Measurements from ENCODE around the gene TTLL9.

TTLL9 gene

GRCh38 chr20:31933698-31934097 is 63.3 kb downstream of the TTLL9 start:
- TF ChIP-seq REST (IDR thresholded peaks at IDR 0.05; ENCODE audit: insufficient replicate concordance, low read depth), result no peak
- TF ChIP-seq GABPA (IDR thresholded peaks at IDR 0.05; ENCODE audit: low read depth), result no peak
- no peak for TF ChIP-seq CTCF (IDR thresholded peaks at IDR 0.05; ENCODE audit: insufficient read depth, low read length)
- TF ChIP-seq SPI1 (IDR thresholded peaks at IDR 0.05; ENCODE audit: borderline replicate concordance, low read depth), result no peak
- no peak for TF ChIP-seq POLR2AphosphoS5 (IDR thresholded peaks at IDR 0.05; ENCODE audit: low read depth)
- H3K27ac ChIP-seq (replicated peaks), result no peak overlapping the region
- no peak overlapping the region for H3K4me3 ChIP-seq (replicated peaks; ENCODE audit: insufficient read depth, low read length)
- no peaks in the 10 kb centered on the region for H3K27me3 ChIP-seq (ENCODE audit: insufficient read depth, poor library complexity, severe bottlenecking)
- no peak for DNase-seq (ENCODE audit: low read depth in 1 of 2, low spot score in 1 of 2)

- no peak for TF ChIP-seq SPI1 (IDR thresholded peaks at IDR 0.05; ENCODE audit: borderline replicate concordance, low read depth)
- no peak for TF ChIP-seq REST (IDR thresholded peaks at IDR 0.05; ENCODE audit: insufficient replicate concordance, low read depth)
- TF ChIP-seq POLR2AphosphoS5 (IDR thresholded peaks at IDR 0.05; ENCODE audit: low read depth), result no peak
- no peak for TF ChIP-seq CTCF (IDR thresholded peaks at IDR 0.05; ENCODE audit: insufficient read depth, low read length)
- no peak for TF ChIP-seq GABPA (IDR thresholded peaks at IDR 0.05; ENCODE audit: low read depth)
- no peak for DNase-seq (ENCODE audit: low read depth in 1 of 2, low spot score in 1 of 2)
- Histone ChIP-seq H3K4me3 (replicated peaks; ENCODE audit: insufficient read depth, low read length) (no peak overlapping the region), H3K27me3 (ENCODE audit: insufficient read depth, poor library complexity, severe bottlenecking) (no peaks in the 10 kb centered on the region), H3K27ac (replicated peaks) (no peak overlapping the region)
These were observed 64.1 kb downstream of the TTLL9 start for GRCh38 chr20:31934491-31934890.

- TF ChIP-seq GABPA (IDR thresholded peaks at IDR 0.05; ENCODE audit: low read depth) (no peak), REST (IDR thresholded peaks at IDR 0.05; ENCODE audit: insufficient replicate concordance, low read depth) (no peak), SPI1 (IDR thresholded peaks at IDR 0.05; ENCODE audit: borderline replicate concordance, low read depth) (no peak), POLR2AphosphoS5 (IDR thresholded peaks at IDR 0.05; ENCODE audit: low read depth) (no peak), CTCF (IDR thresholded peaks at IDR 0.05; ENCODE audit: insufficient read depth, low read length) (no peak)
These were observed 64.7 kb downstream of the TTLL9 start for GRCh38 chr20:31934968-31935764.

More at GRCh38 chr20:31934968-31935764, 64.7 kb downstream of the TTLL9 start:
- no peak overlapping the region for H3K27ac ChIP-seq (replicated peaks)
- no peak for DNase-seq (ENCODE audit: low read depth in 1 of 2, low spot score in 1 of 2)
- H3K27me3 ChIP-seq (ENCODE audit: insufficient read depth, poor library complexity, severe bottlenecking), result no peaks in the 10 kb centered on the region
- no peak overlapping the region for H3K4me3 ChIP-seq (replicated peaks; ENCODE audit: insufficient read depth, low read length)

Measured in HL-60 (cell line).